Measurements from ENCODE around the gene AGR2. TPM values are rescaled to one million over a fixed set of nuclear protein-coding genes. Genes with fewer than 3 reads are reported as not detected.

AGR2 gene
- polyA plus RNA-seq, 3 donors from 2014 or later: not detected

DNA sequence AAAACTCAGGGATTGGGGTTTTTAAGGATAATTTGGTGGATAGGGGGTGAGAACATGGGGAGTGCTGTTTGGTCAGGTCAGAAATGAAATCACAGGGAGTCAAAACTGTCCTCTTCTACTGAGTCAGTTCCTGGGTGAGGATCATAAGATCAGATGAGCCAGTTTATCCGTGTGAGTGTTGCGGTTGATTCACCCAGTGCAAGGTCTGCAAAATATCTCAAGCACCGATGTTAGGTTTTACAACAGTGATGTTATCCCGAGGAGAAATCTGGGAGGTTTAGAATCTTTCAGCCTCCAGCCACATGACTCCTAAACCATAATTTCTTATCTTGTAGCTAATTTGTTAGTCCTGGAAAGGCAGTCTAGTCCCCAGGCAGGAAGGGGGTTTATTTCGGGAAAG lies 31.7 kb upstream of the AGR2 start:
- no peaks in the 10 kb centered on the region for H3K36me3 Mint-ChIP-seq
- H3K27me3 Mint-ChIP-seq (ENCODE audit: low read depth in 3 of 3): peaks cover 2 to 7% (median 6%) of the 10 kb centered on the region in 3 donors
- no peak overlapping the region for H3K27ac Mint-ChIP-seq
- H3K4me3 Mint-ChIP-seq: no peak overlapping the region
- DNase-seq: no peak
- peaks cover 0 to 3% (median 0%) of the 10 kb centered on the region in 6 donors for H3K9me3 Mint-ChIP-seq
- no peaks in the 10 kb centered on the region for H3K4me1 Mint-ChIP-seq

DNA sequence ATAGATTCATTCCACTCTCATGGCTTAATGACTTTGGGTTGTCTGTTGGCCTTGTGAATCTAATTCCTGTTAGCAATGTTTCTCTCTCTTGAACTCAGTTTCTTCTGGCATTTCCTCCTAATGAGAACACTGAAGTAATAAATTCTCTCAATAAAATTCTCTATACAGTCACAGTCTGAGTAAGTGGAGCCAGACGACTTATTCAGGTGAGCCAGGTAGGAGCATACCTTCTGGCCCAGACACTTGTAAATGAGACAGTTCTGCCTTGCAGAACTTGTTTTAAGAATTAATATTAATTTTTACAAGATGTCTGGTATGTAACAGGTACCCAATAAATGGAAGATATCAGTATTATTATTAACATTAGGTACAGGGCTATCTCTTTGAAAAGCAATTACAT lies 28.6 kb upstream of the AGR2 start:
- Mint-ChIP-seq H3K27me3 (ENCODE audit: low read depth in 3 of 3) (peaks cover 3 to 7% (median 4%) of the 10 kb centered on the region in 3 donors), H3K4me1 (no peaks in the 10 kb centered on the region), H3K9me3 (peaks cover 2 to 13% (median 5%) of the 10 kb centered on the region in 6 donors), H3K27ac (no peak overlapping the region), H3K36me3 (no peaks in the 10 kb centered on the region), H3K4me3 (no peak overlapping the region)
- DNase-seq: no peak

DNA sequence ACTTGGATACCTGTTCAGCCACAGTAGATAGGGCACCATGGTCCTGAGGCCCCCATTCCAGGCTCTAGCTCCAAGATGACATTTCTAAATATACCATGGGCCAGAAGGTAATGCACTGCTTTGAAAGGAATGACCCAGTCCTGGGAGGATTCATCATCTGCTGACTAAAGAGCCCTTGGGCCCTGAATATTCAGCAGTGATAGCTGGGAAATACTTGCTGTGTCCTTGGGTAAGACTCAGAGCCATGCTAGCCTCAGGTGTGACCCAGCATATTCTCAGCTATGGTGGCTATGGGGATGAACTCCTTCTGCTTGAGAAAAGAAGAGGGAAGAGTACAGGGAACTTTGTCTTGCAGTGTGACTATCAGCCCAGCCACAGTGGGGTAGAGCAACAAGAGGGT lies 21.3 kb upstream of the AGR2 start:
- DNase-seq: no peak
- H3K4me3 Mint-ChIP-seq: no peak overlapping the region
- H3K27ac Mint-ChIP-seq: no peak overlapping the region
- peaks cover 2 to 12% (median 7%) of the 10 kb centered on the region in 6 donors for H3K9me3 Mint-ChIP-seq
- H3K27me3 Mint-ChIP-seq (ENCODE audit: low read depth in 3 of 3): peaks cover 0 to 8% (median 3%) of the 10 kb centered on the region in 3 donors
- H3K4me1 Mint-ChIP-seq: no peaks in the 10 kb centered on the region
- no peaks in the 10 kb centered on the region for H3K36me3 Mint-ChIP-seq

DNA sequence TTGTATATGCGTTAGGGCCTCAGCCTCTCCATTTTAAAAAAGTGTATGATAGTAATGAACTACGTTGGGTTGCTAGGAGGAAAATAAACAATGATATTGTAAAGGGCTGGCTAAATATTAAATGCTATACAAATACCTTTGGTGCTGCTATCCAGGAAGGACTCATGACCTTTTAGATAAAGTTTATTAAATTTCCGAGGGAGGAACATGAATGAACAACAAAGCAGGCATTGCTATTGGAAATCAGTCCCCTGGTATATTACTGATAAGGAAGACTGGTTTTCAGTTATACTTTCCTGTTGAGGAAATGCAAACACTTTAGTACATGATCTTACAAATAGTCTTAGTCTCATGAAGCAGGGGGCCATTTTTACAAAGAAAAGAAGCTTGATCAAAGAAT lies 17.2 kb upstream of the AGR2 start:
- no peaks in the 10 kb centered on the region for H3K36me3 Mint-ChIP-seq
- DNase-seq: no peak
- no peaks in the 10 kb centered on the region for H3K4me1 Mint-ChIP-seq
- no peak overlapping the region for H3K27ac Mint-ChIP-seq
- no peak overlapping the region for H3K4me3 Mint-ChIP-seq
- peaks cover 0 to 6% (median 1%) of the 10 kb centered on the region in 3 donors for H3K27me3 Mint-ChIP-seq (ENCODE audit: low read depth in 3 of 3)
- H3K9me3 Mint-ChIP-seq: no peaks in the 10 kb centered on the region

DNA sequence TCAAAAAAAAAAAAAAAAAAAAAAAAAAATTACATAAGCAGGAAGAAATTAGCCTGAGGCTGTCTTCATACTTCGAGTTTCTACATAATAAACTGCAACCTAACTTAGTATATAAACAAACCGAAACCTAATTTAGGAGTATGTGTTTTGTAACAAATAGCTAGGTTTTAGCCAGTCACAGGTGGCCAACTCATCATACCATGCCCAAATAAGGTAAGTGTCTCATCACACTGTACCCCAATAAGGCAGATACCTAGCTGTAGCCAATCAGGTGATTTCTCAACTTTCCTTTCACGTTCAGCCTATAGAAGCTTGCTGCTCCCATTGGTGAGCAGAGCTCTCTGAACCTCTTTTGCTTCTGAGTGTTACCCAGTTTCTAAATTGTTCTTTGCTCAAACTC lies 13.9 kb upstream of the AGR2 start:
- H3K27ac Mint-ChIP-seq: no peak overlapping the region

DNA sequence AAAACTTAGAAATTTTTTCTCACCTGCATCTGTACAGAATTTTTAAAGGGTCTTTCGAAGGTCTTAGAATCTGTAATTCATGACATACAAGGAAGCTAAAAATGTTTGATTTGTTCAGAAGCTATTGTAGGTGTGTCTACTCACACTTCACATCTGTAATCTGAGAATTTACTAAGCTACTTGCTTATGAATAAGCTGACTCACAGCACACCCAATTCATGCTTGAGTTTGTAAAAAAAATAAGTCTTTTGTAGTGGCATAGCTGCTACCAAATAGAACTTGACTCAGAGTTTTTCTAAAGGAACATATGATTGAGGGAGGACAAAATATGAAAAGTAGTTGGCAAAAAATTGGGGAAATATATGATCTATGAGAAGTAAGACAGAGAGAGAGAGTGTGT lies 12.7 kb upstream of the AGR2 start:
- no peaks in the 10 kb centered on the region for H3K36me3 Mint-ChIP-seq
- H3K9me3 Mint-ChIP-seq: peaks cover 0 to 5% (median 0%) of the 10 kb centered on the region in 6 donors
- H3K27me3 Mint-ChIP-seq (ENCODE audit: low read depth in 3 of 3): peaks cover 0 to 8% (median 1%) of the 10 kb centered on the region in 3 donors
- no peak overlapping the region for H3K4me3 Mint-ChIP-seq
- DNase-seq: no peak
- no peak overlapping the region for H3K27ac Mint-ChIP-seq
- H3K4me1 Mint-ChIP-seq: no peaks in the 10 kb centered on the region

More for the DNA sequence above, 13.9 kb upstream of the AGR2 start:
- Mint-ChIP-seq H3K4me1 (no peaks in the 10 kb centered on the region), H3K36me3 (no peaks in the 10 kb centered on the region), H3K4me3 (no peak overlapping the region), H3K27me3 (ENCODE audit: low read depth in 3 of 3) (peaks cover 0 to 8% (median 1%) of the 10 kb centered on the region in 3 donors), H3K9me3 (peaks cover 0 to 5% (median 0%) of the 10 kb centered on the region in 6 donors)
- DNase-seq: no peak

DNA sequence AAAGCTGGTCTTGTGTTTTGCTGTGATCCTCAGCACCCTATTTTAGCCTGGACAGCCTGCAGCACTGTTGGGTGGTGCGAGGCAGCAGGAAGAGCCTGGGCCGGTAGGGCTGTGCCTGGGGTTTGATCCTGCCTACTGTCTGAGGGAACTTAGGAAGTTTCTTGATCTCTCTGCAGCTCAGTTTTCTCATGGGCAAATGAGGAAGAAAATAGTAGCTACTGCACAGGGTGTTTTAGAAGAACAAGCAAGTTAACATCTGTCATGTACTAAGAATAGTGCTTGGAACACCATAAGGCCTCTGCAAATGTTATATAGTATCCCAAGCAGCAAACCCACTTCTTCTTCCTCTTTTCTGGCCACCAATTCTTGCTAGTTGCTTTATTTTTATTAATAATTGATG lies 12.0 kb upstream of the AGR2 start:
- H3K4me1 Mint-ChIP-seq: no peaks in the 10 kb centered on the region
- peaks cover 0 to 5% (median 0%) of the 10 kb centered on the region in 6 donors for H3K9me3 Mint-ChIP-seq
- H3K36me3 Mint-ChIP-seq: no peaks in the 10 kb centered on the region
- no peak overlapping the region for H3K27ac Mint-ChIP-seq
- no peak overlapping the region for H3K4me3 Mint-ChIP-seq
- peaks cover 0 to 8% (median 1%) of the 10 kb centered on the region in 3 donors for H3K27me3 Mint-ChIP-seq (ENCODE audit: low read depth in 3 of 3)
- no peak for DNase-seq

DNA sequence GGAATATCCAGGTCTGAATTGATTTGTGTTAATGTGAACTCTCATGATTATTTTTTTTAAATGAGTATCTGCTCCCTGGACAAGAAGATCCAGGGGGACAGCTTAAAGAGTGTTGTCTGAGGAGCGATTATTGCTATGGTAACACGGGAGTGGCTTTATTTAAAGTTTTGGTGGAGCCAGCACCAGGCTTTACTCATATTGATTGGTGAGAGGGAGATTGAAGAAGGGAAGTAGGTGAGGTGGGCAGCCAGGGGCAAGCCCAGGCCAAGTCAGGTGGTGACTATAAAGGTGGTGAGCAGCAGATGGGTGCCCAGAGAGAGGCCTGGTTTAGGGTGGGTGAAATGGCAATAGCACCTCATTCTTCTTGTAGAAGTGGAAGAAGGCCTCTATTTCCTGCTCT lies 10.2 kb upstream of the AGR2 start:
- H3K27me3 Mint-ChIP-seq (ENCODE audit: low read depth in 3 of 3): peaks cover 0 to 6% (median 0%) of the 10 kb centered on the region in 3 donors

DNA sequence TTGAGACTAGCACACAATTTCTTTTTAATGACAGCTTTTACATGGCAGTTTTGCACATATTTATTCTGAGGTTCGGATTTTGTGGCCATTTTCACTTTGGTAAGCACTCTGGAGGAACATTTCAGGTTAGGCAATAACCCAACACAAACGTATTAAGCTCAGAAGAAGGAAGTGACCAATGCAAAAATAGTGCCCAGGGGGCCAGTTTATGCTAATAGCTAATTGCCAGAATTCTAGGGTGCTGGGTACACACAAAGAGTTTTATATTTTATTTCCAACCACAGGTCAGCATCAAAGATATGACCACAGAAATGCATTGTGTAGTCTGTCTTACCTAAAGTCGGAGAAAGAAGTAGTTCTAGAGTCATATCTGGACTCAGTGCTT lies 8.4 kb upstream of the AGR2 start:
- Mint-ChIP-seq H3K27ac (no peak overlapping the region), H3K4me1 (no peaks in the 10 kb centered on the region), H3K9me3 (peaks cover 0 to 5% (median 0%) of the 10 kb centered on the region in 6 donors), H3K4me3 (no peak overlapping the region), H3K36me3 (no peaks in the 10 kb centered on the region), H3K27me3 (ENCODE audit: low read depth in 3 of 3) (peaks cover 0 to 6% (median 0%) of the 10 kb centered on the region in 3 donors)
- DNase-seq: no peak

More for the DNA sequence above, 10.2 kb upstream of the AGR2 start:
- Mint-ChIP-seq H3K27ac (no peak overlapping the region), H3K4me3 (no peak overlapping the region), H3K36me3 (no peaks in the 10 kb centered on the region), H3K9me3 (peaks cover 0 to 5% (median 0%) of the 10 kb centered on the region in 6 donors), H3K4me1 (no peaks in the 10 kb centered on the region)
- DNase-seq: no peak

DNA sequence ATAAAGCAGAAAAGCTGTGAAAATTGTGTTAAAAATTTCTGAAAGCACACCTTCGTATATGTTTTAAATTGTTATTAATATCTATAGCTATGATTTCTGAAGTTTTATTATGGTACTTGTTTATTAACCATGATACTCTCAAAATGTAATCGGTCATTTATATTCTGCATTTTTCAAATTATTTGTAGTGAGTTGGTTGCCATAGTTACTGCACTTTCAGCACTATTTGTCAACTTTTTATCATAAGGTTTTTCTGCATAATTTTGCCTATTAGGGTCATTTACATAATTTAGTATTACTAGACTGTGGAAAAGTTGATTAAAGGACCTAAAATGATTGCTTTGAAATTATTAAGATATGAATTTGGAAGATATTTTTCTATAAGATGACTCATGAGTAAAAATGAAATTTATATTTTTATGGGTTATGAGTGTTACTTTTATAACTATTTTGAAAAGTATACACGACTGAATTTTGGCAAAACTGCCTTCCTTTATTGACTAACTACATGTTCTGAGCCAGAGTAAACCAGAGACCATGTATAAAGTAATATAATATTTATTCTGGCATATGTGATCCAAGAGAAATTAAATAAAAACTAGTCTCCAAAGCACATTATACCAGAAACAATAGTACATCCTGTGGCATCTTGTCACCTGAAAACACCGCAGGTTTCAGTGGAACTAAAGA lies 7.9 kb upstream of the AGR2 start:
- H3K27me3 Mint-ChIP-seq (ENCODE audit: low read depth in 3 of 3): peaks cover 0 to 7% (median 0%) of the 10 kb centered on the region in 3 donors
- H3K27ac Mint-ChIP-seq: no peak overlapping the region
- no peaks in the 10 kb centered on the region for H3K36me3 Mint-ChIP-seq
- H3K4me1 Mint-ChIP-seq: no peaks in the 10 kb centered on the region
- peaks cover 0 to 5% (median 0%) of the 10 kb centered on the region in 6 donors for H3K9me3 Mint-ChIP-seq
- no peak overlapping the region for H3K4me3 Mint-ChIP-seq
- no peak for DNase-seq

DNA sequence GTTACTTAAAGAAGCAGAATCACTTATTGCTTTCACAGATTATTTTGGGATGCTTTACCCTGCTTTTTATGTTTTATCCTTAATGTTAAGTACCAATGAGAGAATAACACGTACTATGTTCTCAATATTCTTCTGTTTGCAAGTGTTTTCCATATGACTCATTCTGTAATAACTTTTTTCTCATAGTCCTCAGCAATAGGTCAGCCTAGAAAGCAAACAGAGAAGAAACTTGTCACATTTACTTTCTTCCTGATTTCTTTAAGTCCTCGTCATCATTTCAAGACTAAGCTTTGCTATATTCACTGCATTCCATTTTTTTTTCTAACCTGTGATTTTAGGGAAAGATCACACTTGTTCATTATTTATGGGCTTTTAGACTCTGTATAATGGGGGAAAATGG lies 6.8 kb upstream of the AGR2 start:
- Mint-ChIP-seq H3K4me1 (no peaks in the 10 kb centered on the region), H3K27ac (no peak overlapping the region), H3K9me3 (peaks cover 0 to 5% (median 0%) of the 10 kb centered on the region in 6 donors), H3K27me3 (ENCODE audit: low read depth in 3 of 3) (peaks cover 0 to 11% (median 0%) of the 10 kb centered on the region in 3 donors), H3K36me3 (no peaks in the 10 kb centered on the region), H3K4me3 (no peak overlapping the region)
- no peak for DNase-seq

DNA sequence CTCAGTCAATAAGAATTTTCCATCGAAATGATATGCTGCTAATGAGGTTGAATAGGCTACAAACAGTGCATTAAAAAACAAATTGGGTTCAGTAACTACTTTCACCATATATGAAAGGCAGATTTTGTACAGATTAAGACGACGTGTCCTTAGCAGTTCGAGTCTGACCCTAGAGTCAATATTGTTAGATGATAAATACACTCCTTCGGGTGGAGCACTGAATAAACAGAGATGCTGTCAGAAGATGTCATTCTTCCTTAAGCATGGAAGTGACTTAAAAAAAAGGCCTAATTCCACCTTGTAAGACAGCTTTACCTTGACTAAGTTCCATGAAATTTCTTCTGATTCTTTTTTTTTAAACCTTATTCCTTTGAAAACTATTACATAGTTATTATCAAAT lies 5.8 kb upstream of the AGR2 start:
- Mint-ChIP-seq H3K9me3 (peaks cover 0 to under 1% (median 0%) of the 10 kb centered on the region in 6 donors), H3K36me3 (no peaks in the 10 kb centered on the region), H3K27me3 (ENCODE audit: low read depth in 3 of 3) (peaks cover 0 to 13% (median 0%) of the 10 kb centered on the region in 3 donors), H3K27ac (no peak overlapping the region), H3K4me3 (no peak overlapping the region), H3K4me1 (no peaks in the 10 kb centered on the region)
- DNase-seq: no peak

DNA sequence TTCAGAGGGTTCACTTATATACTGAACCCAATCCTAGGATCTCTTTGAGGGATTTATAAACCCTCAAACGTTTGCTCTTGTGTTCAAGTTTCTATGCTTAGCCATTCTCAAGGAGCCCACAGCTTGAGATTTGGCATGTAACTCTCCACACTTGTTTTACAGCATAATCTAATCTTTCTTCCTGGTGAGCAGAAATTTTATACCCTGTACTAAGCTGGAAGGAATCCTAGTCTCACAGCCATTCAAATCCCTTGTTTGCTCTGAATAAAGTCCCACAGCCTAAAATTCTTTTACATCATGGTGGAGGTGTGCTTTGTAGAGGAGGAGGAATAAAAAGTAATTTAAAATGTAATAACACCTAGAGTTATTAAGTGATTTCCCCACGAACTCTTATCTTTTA lies 5.3 kb upstream of the AGR2 start:
- Mint-ChIP-seq H3K4me1 (no peaks in the 10 kb centered on the region), H3K4me3 (no peak overlapping the region)

DNA sequence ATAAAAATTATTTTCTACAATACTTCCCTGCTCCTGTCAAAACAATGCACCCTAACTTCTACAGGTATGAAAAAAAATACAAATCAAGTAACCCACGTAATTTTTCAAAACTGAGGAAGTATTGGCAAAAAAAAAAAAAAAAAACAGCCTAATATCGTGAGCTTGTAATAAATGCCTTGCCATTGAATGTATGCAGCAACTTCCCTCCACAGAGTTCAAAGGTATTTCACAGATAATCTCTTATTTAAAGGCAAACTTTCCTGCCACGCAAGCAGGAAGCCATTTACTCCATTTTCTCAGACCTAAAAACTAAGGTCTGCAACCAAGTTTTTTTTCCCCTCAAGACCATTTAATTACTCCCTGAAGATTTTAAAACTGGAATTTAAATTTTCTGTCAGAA lies 642 bp upstream of the AGR2 start:
- no peak overlapping the region for H3K27ac Mint-ChIP-seq
- H3K4me1 Mint-ChIP-seq: no peaks in the 10 kb centered on the region
- H3K27me3 Mint-ChIP-seq (ENCODE audit: low read depth in 3 of 3): peaks cover 0 to 7% (median 0%) of the 10 kb centered on the region in 3 donors
- no peaks in the 10 kb centered on the region for H3K36me3 Mint-ChIP-seq
- H3K4me3 Mint-ChIP-seq: no peak overlapping the region
- DNase-seq: no peak
- no peaks in the 10 kb centered on the region for H3K9me3 Mint-ChIP-seq

More for the DNA sequence above, 5.3 kb upstream of the AGR2 start:
- H3K27ac Mint-ChIP-seq: no peak overlapping the region
- peaks cover 0 to 9% (median 0%) of the 10 kb centered on the region in 3 donors for H3K27me3 Mint-ChIP-seq (ENCODE audit: low read depth in 3 of 3)
- H3K36me3 Mint-ChIP-seq: no peaks in the 10 kb centered on the region
- no peak for DNase-seq
- no peaks in the 10 kb centered on the region for H3K9me3 Mint-ChIP-seq

Data from immature natural killer cell (primary cell).